GM18520 (cell line): ENCODE data around the gene CCDC85A.

ENCODE experiments used
- ATAC-seq: cut with Tn5 transposase; IDR thresholded peaks from one replicate; pipeline ENCODE4 v1.9.1; 2021; ENCODE audit not compliant: unreplicated experiment

The CCDC85A gene

GRCh38 chr2:56234241-56234640 is 50.5 kb downstream of the CCDC85A start:
- no peak for ATAC-seq

GRCh38 chr2:56239030-56239429 is 55.2 kb downstream of the CCDC85A start:
- ATAC-seq: no peak

GRCh38 chr2:56239437-56239836 is 55.6 kb downstream of the CCDC85A start:
- no peak for ATAC-seq

GRCh38 chr2:56240210-56240609 is 56.4 kb downstream of the CCDC85A start:
- ATAC-seq: no peak

GRCh38 chr2:56244506-56244905 is 60.7 kb downstream of the CCDC85A start:
- ATAC-seq: no peak

GRCh38 chr2:56244911-56245530 is 61.2 kb downstream of the CCDC85A start:
- no peak for ATAC-seq

- no peak for ATAC-seq
Measured at GRCh38 chr2:56248965-56249742, 65.4 kb downstream of the CCDC85A start.

- ATAC-seq: no peak
Measured at GRCh38 chr2:56250153-56250729, 66.5 kb downstream of the CCDC85A start.

GRCh38 chr2:56260415-56260814 is 76.6 kb downstream of the CCDC85A start:
- ATAC-seq: no peak

GRCh38 chr2:56262241-56262640 is 78.5 kb downstream of the CCDC85A start:
- ATAC-seq: no peak

GRCh38 chr2:56263876-56264275 is 80.1 kb downstream of the CCDC85A start:
- ATAC-seq: no peak

- no peak for ATAC-seq
Measured at GRCh38 chr2:56266761-56267414, 83.1 kb downstream of the CCDC85A start.

GRCh38 chr2:56267415-56267788 is 83.6 kb downstream of the CCDC85A start:
- ATAC-seq: no peak

GRCh38 chr2:56268856-56269255 is 85.1 kb downstream of the CCDC85A start:
- no peak for ATAC-seq

GRCh38 chr2:56271275-56271674 is 87.5 kb downstream of the CCDC85A start:
- no peak for ATAC-seq

- no peak for ATAC-seq
Measured at GRCh38 chr2:56285224-56285623, 101.4 kb downstream of the CCDC85A start.

GRCh38 chr2:56286936-56287335 is 103.1 kb downstream of the CCDC85A start:
- no peak for ATAC-seq

GRCh38 chr2:56287508-56287907 is 103.7 kb downstream of the CCDC85A start:
- no peak for ATAC-seq

GRCh38 chr2:56287974-56288373 is 104.2 kb downstream of the CCDC85A start:
- ATAC-seq: no peak

- ATAC-seq: no peak
Measured at GRCh38 chr2:56288838-56289580, 105.2 kb downstream of the CCDC85A start.

- no peak for ATAC-seq
Measured at GRCh38 chr2:56291711-56292110, 107.9 kb downstream of the CCDC85A start.
